ENCODE measurements around the gene SPANXA2. TPM values are rescaled to one million over a fixed set of nuclear protein-coding genes. Genes with fewer than 3 reads are reported as not detected.
"Not testable (repeated sequence)": the region's sequence is repeated elsewhere in the genome, so short reads cannot be mapped to it uniquely, and the experiment has no call there.

The SPANXA2 gene, protein sequence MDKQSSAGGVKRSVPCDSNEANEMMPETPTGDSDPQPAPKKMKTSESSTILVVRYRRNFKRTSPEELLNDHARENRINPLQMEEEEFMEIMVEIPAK
- not detected for polyA plus RNA-seq (2012; ENCODE audit: insufficient read depth, insufficient read length)

DNA sequence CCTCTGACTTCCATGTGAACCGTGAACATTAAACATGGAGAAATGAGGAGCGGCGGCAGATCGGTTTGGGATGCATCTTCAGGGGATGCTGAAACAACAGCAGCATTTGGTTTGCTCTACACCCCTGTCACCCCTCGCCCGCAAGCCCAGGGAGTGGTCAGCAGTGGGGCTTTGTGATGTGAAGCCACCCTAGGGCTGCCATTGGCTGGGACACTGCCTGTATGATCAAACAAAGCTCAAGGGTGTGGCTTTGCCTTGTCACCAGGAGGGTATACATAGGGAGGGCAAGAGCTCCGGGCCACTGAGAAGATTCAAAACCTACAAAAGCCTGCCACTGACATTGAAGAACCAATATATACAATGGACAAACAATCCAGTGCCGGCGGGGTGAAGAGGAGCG is at the start of gene SPANXA2:
TSS of gene SPANXA2 (plus strand) at position 301 of the 400 bp plus-strand sequence. CDS start at position 361, 60 bp downstream.
- not testable (repeated sequence) for DNase-seq (ENCODE audit: low read depth, low spot score); H3K4me3 ChIP-seq (ENCODE audit: low read length)

DNA sequence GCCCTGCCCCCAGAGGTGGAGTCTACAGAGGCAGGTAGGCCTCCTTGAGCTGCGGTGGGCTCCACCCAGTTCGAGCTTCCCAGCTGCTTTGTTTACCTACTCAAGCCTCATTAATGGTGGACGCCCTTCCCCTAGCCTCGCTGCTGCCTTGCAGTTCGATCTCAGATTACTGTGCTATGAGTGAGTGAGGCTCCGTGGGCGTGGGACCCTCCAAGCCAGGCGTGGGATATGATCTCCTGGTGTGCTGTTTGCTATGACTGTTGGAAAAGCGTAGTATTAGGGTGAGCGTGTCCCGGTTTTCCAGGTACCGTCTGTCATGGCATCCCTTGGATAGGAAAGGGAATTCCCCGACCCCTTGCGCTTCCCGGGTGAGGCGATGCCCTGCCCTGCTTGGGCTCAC is 47.0 kb upstream of the SPANXA2 start:
- not testable (repeated sequence) for DNase-seq (ENCODE audit: low read depth, low spot score); H3K4me3 ChIP-seq (ENCODE audit: low read length)

DNA sequence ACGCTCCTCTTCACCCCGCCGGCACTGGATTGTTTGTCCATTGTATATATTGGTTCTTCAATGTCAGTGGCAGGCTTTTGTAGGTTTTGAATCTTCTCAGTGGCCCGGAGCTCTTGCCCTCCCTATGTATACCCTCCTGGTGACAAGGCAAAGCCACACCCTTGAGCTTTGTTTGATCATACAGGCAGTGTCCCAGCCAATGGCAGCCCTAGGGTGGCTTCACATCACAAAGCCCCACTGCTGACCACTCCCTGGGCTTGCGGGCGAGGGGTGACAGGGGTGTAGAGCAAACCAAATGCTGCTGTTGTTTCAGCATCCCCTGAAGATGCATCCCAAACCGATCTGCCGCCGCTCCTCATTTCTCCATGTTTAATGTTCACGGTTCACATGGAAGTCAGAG is 4.9 kb upstream of the SPANXA2 start, which contains the start of gene SPANXA1:
TSS of gene SPANXA1 (minus strand) at position 101 of the 400 bp plus-strand sequence. CDS start at position 41, 60 bp downstream.
- H3K4me3 ChIP-seq (ENCODE audit: low read length); DNase-seq (ENCODE audit: low read depth, low spot score): not testable (repeated sequence)

DNA sequence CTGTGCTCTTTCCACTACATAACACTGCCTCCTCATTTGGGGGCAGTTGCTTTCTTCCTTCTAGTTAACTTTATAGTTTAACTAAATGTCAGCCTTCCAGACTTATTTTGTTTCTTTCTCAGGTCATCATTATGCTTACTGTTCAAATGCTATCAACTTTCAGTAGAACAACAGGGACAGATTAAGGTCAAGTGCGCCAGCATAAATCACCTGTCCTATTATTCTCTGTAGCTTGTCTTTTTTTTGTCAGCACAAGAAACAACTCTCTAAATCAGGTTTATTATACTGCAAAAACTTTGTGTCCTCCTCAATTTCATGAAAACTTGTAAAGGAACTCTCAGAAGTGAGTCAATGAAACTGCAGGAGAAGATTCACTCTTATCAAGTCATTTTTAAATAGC is 19.6 kb downstream of the SPANXA2 start:
- no peak overlapping the region for H3K4me3 ChIP-seq (ENCODE audit: low read length)

DNA sequence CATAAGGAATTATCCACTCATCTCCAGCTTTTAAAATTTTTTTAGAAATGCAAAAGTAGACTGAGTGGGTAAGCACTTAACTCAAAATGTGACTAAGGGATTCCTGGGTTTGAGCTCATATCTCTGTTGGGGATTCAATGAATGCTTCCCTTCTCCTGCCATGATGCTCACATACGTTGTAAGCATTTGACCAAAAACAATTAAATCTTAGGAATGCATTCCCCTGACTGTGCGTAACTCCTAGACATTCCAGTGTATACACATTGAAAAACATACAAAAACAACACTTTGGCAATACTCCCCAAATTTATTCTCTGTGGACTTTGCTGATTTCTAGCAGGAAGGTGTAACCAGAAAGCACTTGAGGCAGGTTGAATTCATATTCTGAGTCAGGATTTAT is 29.8 kb downstream of the SPANXA2 start:
- no peak overlapping the region for H3K4me3 ChIP-seq (ENCODE audit: low read length)
- no peak for DNase-seq (ENCODE audit: low read depth, low spot score)

More for the DNA sequence above, 19.6 kb downstream of the SPANXA2 start:
- no peak for DNase-seq (ENCODE audit: low read depth, low spot score)

GRCh38 chrX:141632124-141632523 is 42.6 kb downstream of the SPANXA2 start:
- no peak for DNase-seq (ENCODE audit: low read depth, low spot score)
- no peak overlapping the region for H3K4me3 ChIP-seq (ENCODE audit: low read length)

- no peak overlapping the region for H3K4me3 ChIP-seq (ENCODE audit: low read length)
- no peak for DNase-seq (ENCODE audit: low read depth, low spot score)
These were observed 49.0 kb downstream of the SPANXA2 start for GRCh38 chrX:141638550-141638949.

All from Jurkat, Clone E6-1 (cell line).